GM18505 (cell line): ENCODE results near the gene PARD3.

ENCODE experiments used
- ATAC-seq: cut with Tn5 transposase; IDR thresholded peaks from one replicate; pipeline ENCODE4 v1.9.1; 2021; ENCODE audit not compliant: unreplicated experiment
- POLR2A ChIP-seq: IDR thresholded peaks from 4 replicates; pipeline ENCODE4 v1.6.1; 2011; ENCODE audit warnings: borderline replicate concordance; ENCODE audit not compliant: insufficient read depth, insufficient read length; ENCODE audit errors: extremely low read depth

Gene PARD3

DNA sequence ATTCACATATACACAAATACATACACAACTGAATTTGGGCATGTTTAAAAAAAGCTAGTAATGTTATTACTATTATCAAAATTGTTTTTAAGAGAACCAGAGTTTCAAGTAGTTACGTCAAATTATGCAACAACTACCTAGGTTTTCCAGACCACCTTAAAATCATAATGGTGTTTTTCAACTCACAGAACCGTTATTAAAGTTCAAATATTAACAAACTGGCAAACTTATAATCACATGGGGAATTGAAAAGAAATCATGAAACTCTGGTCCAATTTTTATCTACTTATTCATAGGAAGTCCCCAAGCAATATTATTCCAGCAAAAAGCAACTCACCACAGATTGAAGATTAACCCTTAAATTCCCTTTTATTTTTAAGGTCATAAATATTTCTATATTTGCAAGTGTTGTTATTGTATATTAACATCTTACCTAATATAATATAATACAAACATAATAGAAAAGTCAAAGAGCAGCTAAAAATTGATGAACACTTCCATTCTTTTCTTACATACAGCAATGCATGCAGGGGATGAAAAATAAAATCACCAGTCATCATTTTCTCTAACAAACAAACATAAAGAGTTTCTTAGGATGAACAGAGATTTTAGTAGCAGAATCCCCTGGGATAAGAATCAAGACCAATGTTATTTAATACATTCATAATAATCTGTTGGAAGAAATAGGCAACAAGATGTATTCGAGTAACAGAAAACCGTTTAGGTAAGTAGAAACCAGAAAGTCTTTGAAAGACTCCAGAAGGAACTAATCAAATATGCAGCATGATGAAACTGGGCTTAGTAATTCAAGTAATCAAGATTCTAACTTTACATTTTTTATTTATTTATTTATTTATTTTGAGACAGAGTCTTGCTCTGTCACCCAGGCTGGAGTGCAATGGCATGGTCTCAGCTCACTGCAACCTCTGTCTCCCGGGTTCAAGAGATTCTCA lies 391.1 kb downstream of the PARD3 start:
- ATAC-seq: no peak
- TF ChIP-seq POLR2A: no peak

DNA sequence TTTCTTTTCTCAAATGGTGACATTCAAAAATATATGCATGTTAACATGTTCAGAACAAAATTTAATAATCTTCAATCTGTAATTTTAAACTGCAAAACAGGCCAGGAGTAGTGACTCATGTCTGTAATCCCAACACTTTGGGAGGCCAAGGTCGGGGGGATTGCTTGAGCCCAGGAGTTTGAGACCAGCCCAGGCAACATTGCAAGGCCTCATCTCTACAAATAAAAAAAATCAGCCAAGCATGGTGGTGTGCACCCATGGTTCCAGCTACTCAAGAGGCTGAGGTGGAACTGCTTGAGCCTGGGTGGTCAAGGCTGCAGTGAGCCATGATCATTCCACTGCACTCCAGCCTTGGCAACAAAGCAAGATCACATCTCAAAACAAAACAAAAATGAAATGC lies 394.3 kb downstream of the PARD3 start:
- no peak for ATAC-seq
- no peak for TF ChIP-seq POLR2A

DNA sequence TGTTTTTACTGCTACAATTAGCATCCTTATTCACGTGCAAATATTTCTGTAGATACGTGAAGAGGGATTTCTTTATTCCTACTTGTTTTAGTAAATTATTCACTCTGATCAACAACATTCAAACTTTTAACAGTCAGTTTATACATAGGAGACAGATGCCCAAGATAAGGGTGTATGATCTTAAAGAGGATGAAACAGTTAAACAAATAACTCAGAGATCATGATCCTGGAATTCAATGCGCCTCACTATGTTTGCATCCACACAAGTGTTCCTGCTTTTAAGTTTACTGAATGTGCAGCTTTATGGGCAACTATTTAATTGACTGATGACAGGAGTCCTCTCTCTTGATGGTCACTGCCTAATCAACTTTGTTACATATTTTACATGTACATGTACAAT lies 394.8 kb downstream of the PARD3 start:
- no peak for TF ChIP-seq POLR2A

DNA sequence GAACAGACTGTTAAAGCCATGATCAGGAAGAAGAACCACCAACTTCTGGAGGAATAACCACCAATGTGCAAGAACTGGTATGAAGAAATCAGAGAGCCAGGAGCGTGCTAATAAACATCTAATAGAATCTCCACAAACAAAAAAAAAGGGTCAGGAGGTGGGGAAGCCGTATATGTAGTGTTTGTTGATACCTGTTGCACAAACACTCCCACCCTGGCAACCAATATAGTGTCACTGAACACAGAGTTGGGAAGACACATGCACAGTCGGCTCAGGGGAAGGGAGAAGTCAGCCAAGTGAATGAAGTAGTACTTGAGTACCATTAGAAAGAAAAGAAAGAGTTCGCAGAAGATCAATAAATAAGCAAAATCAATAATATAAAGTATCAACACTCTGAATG lies 400.1 kb downstream of the PARD3 start:
- no peak for ATAC-seq
- TF ChIP-seq POLR2A: no peak

More for the DNA sequence above, 394.8 kb downstream of the PARD3 start:
- no peak for ATAC-seq

DNA sequence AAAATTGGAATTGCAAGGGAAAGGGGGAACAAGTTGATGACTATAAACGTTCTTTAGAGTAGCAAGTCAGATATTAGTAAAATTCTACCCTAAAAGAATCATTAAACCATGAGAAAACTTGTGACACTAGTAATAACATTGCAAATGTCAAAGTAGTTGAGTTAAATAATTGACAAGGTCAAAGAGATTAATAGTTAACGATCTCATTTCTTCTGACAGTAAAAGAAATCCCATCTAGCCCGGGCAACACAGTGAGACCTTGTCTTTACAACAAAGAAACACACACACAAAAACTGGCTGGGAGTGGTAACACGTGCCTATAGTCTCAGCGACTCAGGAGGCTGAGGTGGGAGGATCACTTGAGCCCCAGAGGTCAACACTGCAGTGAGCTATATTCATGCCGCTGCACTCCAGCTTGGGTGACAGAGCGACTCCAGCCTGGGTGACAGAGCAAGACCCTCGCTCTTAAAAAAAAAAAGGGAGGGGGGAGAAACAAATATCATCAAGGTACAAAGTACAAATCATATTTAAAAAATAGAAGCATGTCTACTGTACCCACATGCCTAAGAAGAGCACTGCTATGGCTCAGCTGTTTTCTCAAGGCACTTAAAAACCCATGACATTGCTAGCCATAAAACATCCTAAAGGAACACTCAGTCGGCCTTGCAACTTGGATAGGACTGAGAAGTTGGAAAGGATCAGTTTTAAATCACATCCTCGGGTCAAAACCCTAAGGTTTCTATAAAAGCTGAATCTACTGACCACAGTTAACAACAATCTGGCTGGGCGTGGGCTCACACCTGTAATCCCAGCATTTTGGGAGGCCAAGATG lies 401.1 kb downstream of the PARD3 start:
- no peak for TF ChIP-seq POLR2A
- no peak for ATAC-seq

DNA sequence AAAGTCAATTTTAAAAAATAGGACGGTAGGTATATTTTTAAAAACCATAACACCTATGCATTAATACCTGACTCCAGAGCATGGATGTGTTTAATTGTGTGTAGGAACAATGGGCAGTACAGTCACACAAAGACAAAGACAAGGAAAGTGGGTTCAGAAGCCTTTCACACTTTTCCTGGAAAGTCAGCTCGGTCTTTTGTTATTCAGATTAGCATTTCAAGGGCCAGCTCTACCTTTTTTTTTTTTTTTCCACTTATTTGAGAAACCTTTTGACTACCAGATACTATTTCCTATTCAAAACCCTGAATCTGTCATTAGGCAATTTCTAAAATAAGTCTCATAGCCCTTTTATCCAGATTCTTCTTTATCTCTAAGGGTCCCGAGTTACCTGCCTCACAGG lies 401.9 kb downstream of the PARD3 start:
- no peak for TF ChIP-seq POLR2A
- no peak for ATAC-seq

DNA sequence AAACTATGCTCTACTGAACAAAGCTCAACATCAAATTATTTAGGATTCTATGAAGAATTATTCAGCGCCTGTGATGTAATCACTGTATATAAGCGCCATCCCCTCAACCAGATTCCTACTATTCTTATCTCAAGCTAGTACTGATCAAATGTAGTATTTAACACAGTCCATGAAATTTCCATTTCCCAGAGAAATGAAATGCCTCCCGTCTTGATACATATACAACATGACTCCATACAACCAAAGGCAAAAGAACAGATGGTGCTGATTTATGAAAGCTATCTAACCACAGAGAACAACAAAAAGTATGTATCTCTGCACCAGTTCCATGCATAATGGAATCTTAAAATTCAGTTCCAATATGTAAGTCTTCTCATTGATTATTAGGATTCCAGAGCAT lies 406.1 kb downstream of the PARD3 start:
- no peak for ATAC-seq
- TF ChIP-seq POLR2A: no peak

DNA sequence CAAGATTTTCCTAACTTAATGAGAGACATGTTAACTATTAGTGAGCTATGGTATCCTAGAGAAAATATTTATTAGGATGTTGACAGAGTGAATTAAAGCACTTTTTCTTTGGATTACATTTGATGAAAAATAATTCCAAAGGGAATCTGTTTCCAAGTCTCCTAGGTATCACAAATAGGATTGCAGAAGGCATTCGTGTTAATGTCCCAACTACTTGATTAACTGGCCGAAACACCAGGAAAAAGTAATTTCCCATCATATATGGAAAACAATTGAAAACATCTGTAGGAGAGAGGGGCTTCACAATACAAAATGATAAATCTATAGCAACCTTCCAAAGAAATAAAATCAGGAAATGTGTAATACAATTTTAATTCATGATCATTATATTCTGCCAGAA lies 406.7 kb downstream of the PARD3 start:
- ATAC-seq: no peak
- TF ChIP-seq POLR2A: no peak

DNA sequence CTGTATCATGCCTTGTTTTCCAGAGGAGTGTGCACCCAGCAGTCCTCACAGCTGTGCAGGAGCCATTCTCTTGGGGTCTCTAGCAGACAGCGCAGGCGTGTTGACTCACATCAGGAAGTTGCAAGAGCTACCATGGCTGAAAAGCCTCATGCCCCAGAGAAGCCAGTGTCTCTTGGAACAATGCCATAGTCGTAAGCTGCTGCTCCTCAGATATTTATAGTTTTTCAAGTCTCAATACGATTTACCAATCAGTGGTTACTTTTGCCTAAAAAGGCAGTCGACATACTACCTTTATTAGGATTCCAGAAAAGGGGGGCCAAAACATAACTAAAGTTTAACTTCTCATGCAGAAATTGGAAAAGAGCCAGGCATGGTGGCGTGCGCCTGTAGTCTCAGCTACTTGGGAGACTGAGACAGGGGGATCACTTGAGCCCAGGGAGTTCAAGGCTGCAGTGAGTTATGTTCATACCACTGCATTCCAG lies 407.7 kb downstream of the PARD3 start:
- no peak for TF ChIP-seq POLR2A
- ATAC-seq: no peak

DNA sequence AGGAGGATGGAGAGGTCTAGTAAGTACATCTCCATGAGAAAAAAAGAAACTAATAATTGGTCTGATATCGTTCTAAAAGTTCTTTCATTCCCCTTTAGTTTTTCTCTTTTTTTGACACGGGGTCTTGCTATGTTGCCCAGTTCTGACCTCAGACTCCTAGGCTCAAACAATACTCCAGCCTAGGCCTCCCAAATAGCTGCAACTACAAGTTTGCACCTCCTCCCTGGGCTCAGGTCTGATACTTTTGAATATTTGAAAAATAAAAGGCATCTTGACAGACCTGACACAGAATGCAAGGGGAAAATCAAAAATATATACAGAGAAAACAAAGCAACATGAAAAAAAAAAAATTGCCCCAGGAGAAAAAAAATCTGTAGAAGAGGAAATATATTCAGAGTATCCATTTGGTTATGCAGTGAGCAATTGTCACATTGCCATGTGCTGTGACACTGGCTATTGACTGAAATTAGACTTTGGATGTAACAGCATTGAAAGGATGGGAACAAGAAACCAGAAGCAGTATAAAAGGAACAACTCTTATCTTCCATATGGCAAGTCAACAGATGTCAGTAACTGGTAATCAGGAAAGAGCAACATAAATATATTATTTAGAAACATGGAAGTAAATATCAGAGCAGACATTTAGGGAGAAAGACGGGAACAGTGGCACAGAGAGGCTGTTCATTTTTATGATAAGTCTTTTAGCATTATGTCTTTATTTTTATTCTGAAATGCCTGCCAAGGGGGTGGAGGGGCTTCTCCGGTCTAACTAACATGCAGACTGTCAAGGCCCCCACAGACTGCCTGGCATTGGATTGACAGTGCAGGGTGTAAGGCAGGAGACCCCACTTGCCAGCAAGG lies 408.4 kb downstream of the PARD3 start:
- no peak for TF ChIP-seq POLR2A
- ATAC-seq: no peak

DNA sequence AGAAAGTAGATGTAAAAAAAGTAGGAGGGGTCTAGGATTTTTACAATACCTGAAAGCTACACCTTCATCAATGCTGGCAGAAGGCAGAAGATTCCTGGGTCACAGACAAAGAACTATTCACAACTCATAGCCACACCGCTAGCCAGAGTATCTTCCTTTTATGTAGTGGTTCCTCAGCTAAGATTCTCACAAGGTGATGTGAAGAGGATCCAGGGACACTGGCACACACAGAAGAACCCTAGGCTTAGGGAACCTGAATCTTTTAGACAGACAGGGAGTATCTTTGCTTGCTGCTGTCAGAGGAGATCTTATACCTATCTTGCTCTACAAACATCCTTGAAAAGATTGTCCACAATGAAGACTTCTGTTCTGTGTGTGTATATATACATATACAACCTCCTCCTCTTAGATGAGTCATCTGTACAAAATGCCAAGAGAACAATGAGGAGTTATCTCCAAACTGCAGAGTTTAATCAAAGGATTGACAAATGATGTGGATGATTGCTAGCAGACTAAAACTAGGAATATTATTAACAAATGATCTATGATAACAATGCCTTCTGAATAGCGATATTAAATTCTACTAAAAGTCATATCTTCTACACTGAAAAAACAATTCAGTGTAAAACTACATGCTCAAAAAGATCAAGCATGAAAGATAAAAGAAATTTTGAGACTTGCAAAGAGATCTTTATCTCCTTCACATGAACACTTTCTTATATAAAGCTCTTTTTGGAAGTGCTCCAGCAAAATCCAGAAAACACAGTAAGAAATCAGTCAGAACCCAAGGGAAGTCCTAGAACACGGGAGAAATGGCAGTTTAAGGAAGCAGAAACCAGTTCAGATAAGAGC lies 409.3 kb downstream of the PARD3 start:
- ATAC-seq: no peak

DNA sequence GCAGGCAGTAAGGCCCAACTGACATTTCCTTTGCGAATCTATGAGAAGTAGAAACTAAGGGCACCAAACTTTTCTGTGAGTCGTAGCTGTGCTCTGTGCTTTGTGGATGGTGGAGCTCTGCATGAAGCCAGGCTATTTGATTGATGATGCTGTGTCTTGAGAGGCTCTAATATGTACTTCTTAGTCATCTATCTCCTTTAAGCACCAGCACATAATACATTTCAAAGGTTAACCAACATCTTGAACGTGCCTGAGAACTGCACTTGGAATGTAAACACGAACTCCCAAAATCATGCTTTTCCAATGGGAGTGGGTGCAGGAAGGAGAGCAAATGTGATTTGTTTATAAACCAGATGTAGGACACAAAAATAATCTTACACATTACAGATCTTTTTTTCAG lies 411.6 kb downstream of the PARD3 start:
- no peak for ATAC-seq
- TF ChIP-seq POLR2A: no peak

More for the DNA sequence above, 409.3 kb downstream of the PARD3 start:
- TF ChIP-seq POLR2A: no peak

DNA sequence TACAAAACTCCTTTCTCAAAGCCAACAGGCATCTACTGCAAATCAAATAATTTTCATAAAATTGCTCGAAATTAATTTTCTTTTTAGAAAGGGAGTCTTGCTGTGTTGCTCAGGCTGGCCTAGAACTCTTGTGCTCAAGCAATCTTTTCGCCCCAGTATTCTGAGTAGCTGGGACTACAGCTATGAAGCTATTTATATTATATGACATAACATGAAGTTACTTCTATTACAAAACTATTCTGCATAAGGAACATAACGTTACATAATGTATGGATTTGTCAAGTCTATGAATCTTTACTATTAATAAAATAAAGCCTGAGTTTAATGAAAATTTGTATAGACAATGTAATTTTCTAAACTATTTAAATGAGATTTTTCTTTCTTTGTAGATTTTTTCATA lies 415.0 kb downstream of the PARD3 start:
- TF ChIP-seq POLR2A: no peak

DNA sequence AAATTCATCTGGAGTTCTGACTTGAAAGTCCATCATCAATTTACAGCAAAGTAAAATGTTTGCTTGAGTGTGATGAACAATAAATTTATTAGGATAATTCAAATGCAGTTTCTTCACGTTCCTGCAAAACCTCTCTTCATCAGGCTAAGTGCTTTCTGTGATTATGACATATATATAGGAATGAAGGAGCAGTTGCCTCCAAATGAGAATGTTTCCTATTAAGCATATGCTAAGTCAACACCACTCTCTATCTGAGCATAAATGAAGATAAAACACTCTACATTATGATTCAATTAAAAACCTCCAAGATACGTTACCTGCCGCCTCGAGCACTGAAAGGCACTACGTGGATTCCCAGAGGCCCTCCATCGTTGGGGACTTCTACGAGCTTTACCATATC lies 416.1 kb downstream of the PARD3 start:
- no peak for TF ChIP-seq POLR2A
- ATAC-seq: no peak

More for the DNA sequence above, 415.0 kb downstream of the PARD3 start:
- no peak for ATAC-seq
